Lung (tissue), 12 donors: ENCODE results near the gene EXOC4. TPM values are rescaled to one million over a fixed set of nuclear protein-coding genes. Genes with fewer than 3 reads are reported as not detected.

Source experiments
- ATAC-seq: fragments of 200-7000 bp; cut with Tn5 transposase; one replicate; pipeline ENCODE4 v1.9.1; 2020; ENCODE audit warnings: moderate number of reproducible peaks; ENCODE audit not compliant: insufficient read depth, low FRiP score
- DNase-seq, 3 donors: peaks; one replicate each; pipeline ENCODE4 v3.0.0-alpha.2; 2013 to 2017
- H3K27ac ChIP-seq, 2 donors: one replicate each; pipeline ENCODE4 v1.5.1; 2013; ENCODE audit warnings: mild to moderate bottlenecking in 2 of 2, moderate library complexity in 2 of 2, control low read depth in 1 of 2, inconsistent platforms in 1 of 2, low read depth in 1 of 2, low read length in 1 of 2
- H3K27me3 ChIP-seq, 3 donors: one replicate each; pipeline ENCODE4 v1.5.1; 2013; ENCODE audit warnings: low read length in 2 of 3; ENCODE audit not compliant: control insufficient read depth in 3 of 3, insufficient read depth in 3 of 3
- H3K36me3 ChIP-seq, 4 donors: one replicate each; pipeline ENCODE4 v1.5.1; 2013; ENCODE audit warnings: low read length in 4 of 4, mild to moderate bottlenecking in 1 of 4, moderate library complexity in 1 of 4; ENCODE audit not compliant: control insufficient read depth in 4 of 4, insufficient read depth in 4 of 4
- H3K4me1 ChIP-seq, 5 donors: one replicate each; pipeline ENCODE4 v1.5.1; 2013; ENCODE audit warnings: low read length in 5 of 5, mild to moderate bottlenecking in 2 of 5, moderate library complexity in 1 of 5; ENCODE audit not compliant: control insufficient read depth in 5 of 5, insufficient read depth in 5 of 5
- H3K4me3 ChIP-seq: one replicate; pipeline ENCODE4 v1.5.1; 2013; ENCODE audit warnings: mild to moderate bottlenecking, control low read depth, moderate library complexity
- H3K9ac ChIP-seq, 2 donors: one replicate each; pipeline ENCODE4 v1.5.1; 2013; ENCODE audit warnings: low read length in 2 of 2, control low read depth in 1 of 2; ENCODE audit not compliant: insufficient read depth in 1 of 2
- H3K9me3 ChIP-seq, 4 donors: one replicate each; pipeline ENCODE4 v1.5.1; 2013; ENCODE audit warnings: low read length in 3 of 4, mild to moderate bottlenecking in 1 of 4, moderate library complexity in 1 of 4; ENCODE audit not compliant: control insufficient read depth in 4 of 4, insufficient read depth in 3 of 4
- CTCF ChIP-seq: IDR thresholded peaks from 2 replicates; pipeline ENCODE4 v1.5.1; 2012; ENCODE audit warnings: mild to moderate bottlenecking; ENCODE audit errors: control extremely low read depth, extremely low read depth
- WGBS, 2 donors: extraction: QIAGEN DNeasy Blood & Tissue Kit; methylation state at CpG; one replicate each; pipeline ENCODE4 v1.1.7; 2013; 5-methylcytosine and 5-hydroxymethylcytosine counted together
- polyA plus RNA-seq, 2 donors: library from polyadenylated mRNA; stranded (reverse); fragments of 200-250 nt; gene quantifications; one replicate each; pipeline ENCODE4 v1.2.1, GENCODE V29; 2013
- total RNA-seq, 2 donors: library from RNA; depleted of rRNA in 1 of 2; stranded (reverse); fragments of >200 nt in 1 of 2; gene quantifications; one replicate each; pipeline ENCODE4 v1.2.1, GENCODE V29; 2014 to 2021
- donor health status: control.
- donor health status: control.
- donor health status: Bipolar disorder and iron deficiency.
- donor health status: healthy.
- donor health status: DM: yes; HTN: yes; CAD: no.

The EXOC4 gene
- total and polyA plus RNA-seq, 4 donors: 10.3 to 232 (median 47.4) TPM

GRCh38 chr7:133288970-133289369 lies 36.1 kb downstream of the EXOC4 start:
- no peak overlapping the region for H3K27ac ChIP-seq
- H3K9me3 ChIP-seq: no peaks in the 10 kb centered on the region
- peaks cover 2 to 7% (median 5%) of the 10 kb centered on the region in 4 donors for H3K36me3 ChIP-seq
- H3K9ac ChIP-seq: no peak overlapping the region
- peaks cover 0 to 7% (median 2%) of the 10 kb centered on the region in 5 donors for H3K4me1 ChIP-seq
- H3K4me3 ChIP-seq: no peak overlapping the region
- no peak for TF ChIP-seq CTCF
- DNase-seq (no peak), ATAC-seq (no peak)
- H3K27me3 ChIP-seq: no peaks in the 10 kb centered on the region
- 99 to 100% methylated on average over 1 of the region's 1 CpG for WGBS, 2 donors

GRCh38 chr7:133290041-133290440 lies 37.2 kb downstream of the EXOC4 start:
- Histone ChIP-seq H3K27ac (no peak overlapping the region), H3K9ac (no peak overlapping the region), H3K9me3 (no peaks in the 10 kb centered on the region), H3K27me3 (no peaks in the 10 kb centered on the region), H3K4me1 (peaks cover 0 to 5% (median 0%) of the 10 kb centered on the region in 5 donors), H3K36me3 (peaks cover 2 to 7% (median 5%) of the 10 kb centered on the region in 4 donors), H3K4me3 (no peak overlapping the region)
- ATAC-seq: no peak
- 92 to 93% methylated on average over 1 of the region's 1 CpG for WGBS, 2 donors
- no peak for TF ChIP-seq CTCF
- no peak for DNase-seq

- Histone ChIP-seq H3K4me1 (peaks cover 0 to 7% (median 0%) of the 10 kb centered on the region in 5 donors), H3K27me3 (no peaks in the 10 kb centered on the region), H3K27ac (no peak overlapping the region), H3K9me3 (no peaks in the 10 kb centered on the region), H3K9ac (no peak overlapping the region), H3K36me3 (peaks cover 2 to 7% (median 5%) of the 10 kb centered on the region in 4 donors), H3K4me3 (no peak overlapping the region)
- 73 to 80% methylated on average over 3 of the region's 3 CpGs for WGBS, 2 donors
- no peak for TF ChIP-seq CTCF
- ATAC-seq (no peak), DNase-seq (no peak)
These were observed 37.9 kb downstream of the EXOC4 start for GRCh38 chr7:133290676-133291333.
